LNCAP (cell line): ENCODE results near the gene RINT1.

Source experiments
- CTCF ChIP-seq: fragments of 450-650 bp; IDR thresholded peaks from 2 replicates; pipeline ENCODE4 v1.5.1; 2017; ENCODE audit warnings: mild to moderate bottlenecking

The RINT1 gene

GRCh38 chr7:105571891-105572290 is 39.9 kb downstream of the RINT1 start:
- no peak for TF ChIP-seq CTCF

GRCh38 chr7:105577251-105577650 is 45.2 kb downstream of the RINT1 start:
- TF ChIP-seq CTCF = no peak

- no peak for TF ChIP-seq CTCF
Measured at GRCh38 chr7:105578496-105578895, 46.5 kb downstream of the RINT1 start.

GRCh38 chr7:105580022-105580740 is 48.2 kb downstream of the RINT1 start:
- TF ChIP-seq CTCF = peak; percentile 37

GRCh38 chr7:105581066-105581811 is 49.2 kb downstream of the RINT1 start, which contains the start of gene EFCAB10:
Gene EFCAB10 (minus strand): TSS chr7:105581493. CDS start chr7:105581463, 30 bp downstream.
- TF ChIP-seq CTCF = no peak

- no peak for TF ChIP-seq CTCF
Measured at GRCh38 chr7:105583061-105583460, 51.1 kb downstream of the RINT1 start.

GRCh38 chr7:105584165-105584564 is 52.2 kb downstream of the RINT1 start:
- no peak for TF ChIP-seq CTCF
